Mucosa of rectum (tissue), 2 donors: Measurements from ENCODE around the gene MPHOSPH8.
A peak's percentile ranks its signal among the peaks of the same experiment; 100 is the strongest.
"Not testable (repeated sequence)": the region's sequence is repeated elsewhere in the genome, so short reads cannot be mapped to it uniquely, and the experiment has no call there.

ENCODE experiments used
- H3K27ac ChIP-seq, 2 donors: one replicate each; pipeline ENCODE4 v1.7.0; 2013; ENCODE audit warnings: inconsistent platforms in 2 of 2, low read depth in 2 of 2, low read length in 2 of 2
- H3K27me3 ChIP-seq, 2 donors: one replicate each; pipeline ENCODE4 v1.7.0; 2013; ENCODE audit warnings: low read length in 2 of 2; ENCODE audit not compliant: control insufficient read depth in 2 of 2, insufficient read depth in 2 of 2
- H3K36me3 ChIP-seq, 2 donors: one replicate each; pipeline ENCODE4 v1.7.0; 2013; ENCODE audit warnings: low read length in 2 of 2; ENCODE audit not compliant: control insufficient read depth in 2 of 2, insufficient read depth in 2 of 2
- H3K4me1 ChIP-seq, 2 donors: one replicate each; pipeline ENCODE4 v1.7.0; 2013; ENCODE audit warnings: low read length in 2 of 2, mild to moderate bottlenecking in 1 of 2; ENCODE audit not compliant: control insufficient read depth in 2 of 2, insufficient read depth in 2 of 2
- H3K4me3 ChIP-seq, 2 donors: one replicate each; pipeline ENCODE4 v1.7.0; 2013; ENCODE audit warnings: low read length in 2 of 2
- H3K9ac ChIP-seq, 2 donors: one replicate each; pipeline ENCODE4 v1.7.0; 2013; ENCODE audit warnings: low read length in 2 of 2, low read depth in 1 of 2, mild to moderate bottlenecking in 1 of 2
- H3K9me3 ChIP-seq, 2 donors: one replicate each; pipeline ENCODE4 v1.7.0; 2013; ENCODE audit warnings: low read length in 2 of 2; ENCODE audit not compliant: control insufficient read depth in 2 of 2
- donor health status: healthy.
- donor health status: Normal muscosa, but diverticular disease.

MPHOSPH8 gene

GRCh38 chr13:19676168-19676567 lies 42.7 kb downstream of the MPHOSPH8 start:
- Histone ChIP-seq H3K4me1 (no peaks in the 10 kb centered on the region), H3K27ac (no peak overlapping the region), H3K9ac (no peak overlapping the region), H3K27me3 (no peaks in the 10 kb centered on the region), H3K9me3 (no peaks in the 10 kb centered on the region), H3K36me3 (peaks cover 37 to 38% of the 10 kb centered on the region in 2 donors), H3K4me3 (no peak overlapping the region)

- H3K4me1 ChIP-seq, result peaks cover 0 to 7% of the 10 kb centered on the region in 2 donors
- peaks cover 2 to 12% of the 10 kb centered on the region in 2 donors for H3K36me3 ChIP-seq
- no peak overlapping the region for H3K27ac ChIP-seq
- no peaks in the 10 kb centered on the region for H3K27me3 ChIP-seq
- no peaks in the 10 kb centered on the region for H3K9me3 ChIP-seq
- H3K9ac ChIP-seq, result no peak overlapping the region
- no peak overlapping the region for H3K4me3 ChIP-seq
Observed at GRCh38 chr13:19680751-19681150, 47.3 kb downstream of the MPHOSPH8 start.

GRCh38 chr13:19681517-19681916 lies 48.1 kb downstream of the MPHOSPH8 start:
- H3K9me3 ChIP-seq, result no peaks in the 10 kb centered on the region
- no peaks in the 10 kb centered on the region for H3K27me3 ChIP-seq
- no peak overlapping the region for H3K27ac ChIP-seq
- H3K4me3 ChIP-seq, result no peak overlapping the region
- H3K36me3 ChIP-seq, result peaks cover under 1 to 5% of the 10 kb centered on the region in 2 donors
- peaks cover 0 to 9% of the 10 kb centered on the region in 2 donors for H3K4me1 ChIP-seq
- H3K9ac ChIP-seq, result no peak overlapping the region

- peaks cover 0 to 4% of the 10 kb centered on the region in 2 donors for H3K36me3 ChIP-seq
- H3K9me3 ChIP-seq, result no peaks in the 10 kb centered on the region
- H3K9ac ChIP-seq, result no peak overlapping the region
- peaks cover 0 to 9% of the 10 kb centered on the region in 2 donors for H3K4me1 ChIP-seq
- H3K4me3 ChIP-seq, result no peak overlapping the region
- no peaks in the 10 kb centered on the region for H3K27me3 ChIP-seq
- H3K27ac ChIP-seq, result peak overlapping the region in 1 of 2 donors; percentile 34
Observed at GRCh38 chr13:19685034-19685433, 51.6 kb downstream of the MPHOSPH8 start.

GRCh38 chr13:19685437-19685836 lies 52.0 kb downstream of the MPHOSPH8 start:
- Histone ChIP-seq H3K36me3 (peaks cover 0 to 4% of the 10 kb centered on the region in 2 donors), H3K4me1 (peaks cover 0 to 9% of the 10 kb centered on the region in 2 donors), H3K27ac (peak overlapping the region in 1 of 2 donors; percentile 34), H3K9me3 (no peaks in the 10 kb centered on the region), H3K27me3 (no peaks in the 10 kb centered on the region), H3K4me3 (no peak overlapping the region), H3K9ac (no peak overlapping the region)

- H3K36me3 ChIP-seq, H3K9ac ChIP-seq, H3K4me1 ChIP-seq, H3K27ac ChIP-seq, H3K27me3 ChIP-seq, H3K9me3 ChIP-seq, H3K4me3 ChIP-seq: not testable (repeated sequence)
Observed at GRCh38 chr13:19691447-19691846, 58.0 kb downstream of the MPHOSPH8 start.

GRCh38 chr13:19695428-19695827 lies 62.0 kb downstream of the MPHOSPH8 start:
- Histone ChIP-seq H3K9ac (no peak overlapping the region), H3K27ac (no peak overlapping the region), H3K9me3 (no peaks in the 10 kb centered on the region), H3K4me3 (no peak overlapping the region), H3K36me3 (peaks cover 2 to 4% of the 10 kb centered on the region in 2 donors), H3K4me1 (no peaks in the 10 kb centered on the region), H3K27me3 (no peaks in the 10 kb centered on the region)

- Histone ChIP-seq H3K9ac (no peak overlapping the region), H3K27ac (no peak overlapping the region), H3K36me3 (peaks cover 2 to 4% of the 10 kb centered on the region in 2 donors), H3K27me3 (no peaks in the 10 kb centered on the region), H3K9me3 (no peaks in the 10 kb centered on the region), H3K4me3 (no peak overlapping the region), H3K4me1 (no peaks in the 10 kb centered on the region)
Observed at GRCh38 chr13:19695829-19696228, 62.4 kb downstream of the MPHOSPH8 start.

GRCh38 chr13:19700963-19701362 lies 67.5 kb downstream of the MPHOSPH8 start:
- not testable (repeated sequence) for H3K27ac ChIP-seq, H3K9ac ChIP-seq, H3K36me3 ChIP-seq, H3K27me3 ChIP-seq, H3K4me1 ChIP-seq, H3K4me3 ChIP-seq, H3K9me3 ChIP-seq

GRCh38 chr13:19701619-19702018 lies 68.2 kb downstream of the MPHOSPH8 start:
- H3K4me1 ChIP-seq, H3K9ac ChIP-seq, H3K36me3 ChIP-seq, H3K27me3 ChIP-seq, H3K4me3 ChIP-seq, H3K27ac ChIP-seq, H3K9me3 ChIP-seq: not testable (repeated sequence)

- not testable (repeated sequence) for H3K36me3 ChIP-seq, H3K4me3 ChIP-seq, H3K4me1 ChIP-seq, H3K27ac ChIP-seq, H3K27me3 ChIP-seq, H3K9ac ChIP-seq, H3K9me3 ChIP-seq
Observed at GRCh38 chr13:19704256-19704655, 70.8 kb downstream of the MPHOSPH8 start.
